MCF 10A (cell line): ENCODE measurements around the gene PARP12. TPM values are rescaled to one million over a fixed set of nuclear protein-coding genes. Genes with fewer than 3 reads are reported as not detected.

ENCODE experiments used
- BruUV-seq: library from RNA; stranded (reverse); fragments of 400-500 nt; replicated peaks from 2 replicates; lab custom pipeline; 2021; lab: Mats Ljungman, UMichigan
- CTCF ChIA-PET: fragments of 300-600 bp; sonication (Branson Sonifier 250); formaldehyde crosslinking; extraction: SDS; loops from one replicate; lab custom pipeline; 2021; ENCODE audit warnings: antibody characterized with exemption, inconsistent platforms; lab: Yijun Ruan, JAX
- POLR2A ChIA-PET: fragments of 300-600, 350-650 bp; sonication (Branson Sonifier 250); formaldehyde crosslinking; extraction: SDS; loops from one replicate; lab custom pipeline; 2020; ENCODE audit warnings: antibody characterized with exemption, inconsistent platforms; lab: Yijun Ruan, JAX
- DNase-seq: peaks from one replicate; pipeline ENCODE4 v3.0.0-alpha.2; 2018; ENCODE audit not compliant: unreplicated experiment
- H3K27ac Mint-ChIP-seq: one replicate; pipeline ENCODE4 v1.8.0; 2022; ENCODE audit warnings: mild to moderate bottlenecking, low read depth, mixed read lengths; ENCODE audit not compliant: unreplicated experiment
- H3K27me3 Mint-ChIP-seq: one replicate; pipeline ENCODE4 v1.8.0; 2022; ENCODE audit warnings: mixed read lengths; ENCODE audit not compliant: insufficient read depth, unreplicated experiment
- H3K36me3 Mint-ChIP-seq: one replicate; pipeline ENCODE4 v1.8.0; 2022; ENCODE audit warnings: mild to moderate bottlenecking, moderate library complexity, mixed read lengths; ENCODE audit not compliant: insufficient read depth, unreplicated experiment
- H3K4me1 Mint-ChIP-seq: one replicate; pipeline ENCODE4 v1.8.0; 2022; ENCODE audit warnings: mixed read lengths; ENCODE audit not compliant: insufficient read depth, unreplicated experiment
- H3K4me3 Mint-ChIP-seq: one replicate; pipeline ENCODE4 v1.8.0; 2022; ENCODE audit warnings: mild to moderate bottlenecking, moderate library complexity, mixed read lengths; ENCODE audit not compliant: unreplicated experiment
- H3K9me3 Mint-ChIP-seq: one replicate; pipeline ENCODE4 v1.8.0; 2022; ENCODE audit warnings: mixed read lengths; ENCODE audit not compliant: unreplicated experiment
- intact Hi-C: fragments of 100-400 bp; cut with micrococcal nuclease; formaldehyde crosslinking; loops from 2 replicates; pipeline ENCODE4 v1.14.1; 2022
- total RNA-seq: library from RNA; stranded (reverse); gene quantifications from 2 replicates; pipeline ENCODE4 v1.2.3, GENCODE V29; 2022
- TF ChIP-seq, protein P1 (sequence below): fragments of 200-600 bp; IDR thresholded peaks from one replicate; pipeline ENCODE4 v1.8.0; 2022; ENCODE audit warnings: antibody characterized with exemption, mild to moderate bottlenecking; ENCODE audit not compliant: unreplicated experiment

PARP12 gene
- total RNA-seq, 1 experiment from 2014 or later: 35.0 TPM

DNA sequence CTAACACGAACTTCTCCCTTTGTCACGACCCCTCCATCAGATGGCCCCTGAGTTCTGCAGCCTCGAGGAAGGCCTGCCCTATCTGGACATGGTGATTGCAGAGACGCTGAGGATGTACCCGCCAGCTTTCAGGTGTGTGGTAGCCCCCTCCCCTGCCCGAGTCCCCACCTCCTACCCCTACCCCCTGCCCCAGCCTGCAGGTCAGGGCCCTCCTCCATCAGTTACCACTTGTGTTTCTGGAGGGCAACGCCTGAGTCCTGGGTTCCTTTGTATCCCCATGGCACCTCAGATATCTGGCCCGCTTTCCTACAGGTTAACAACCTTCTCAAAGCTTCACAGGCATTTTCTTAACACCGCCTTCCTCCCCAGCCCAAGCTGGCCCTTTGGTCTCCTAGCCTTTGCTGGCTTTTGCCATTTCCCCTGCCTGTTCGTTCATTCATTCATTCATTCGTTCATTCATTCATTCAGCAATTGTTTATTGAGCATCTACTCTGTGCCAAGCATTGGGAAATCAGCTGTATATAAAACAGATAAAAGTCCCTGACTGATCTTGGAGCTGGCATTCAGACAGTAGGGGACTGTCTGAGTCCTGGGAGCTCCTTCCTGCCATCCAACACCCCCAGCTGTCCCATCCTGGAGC, 55.6 kb downstream of the PARP12 start:
- intact Hi-C loops: no loop called here
- Mint-ChIP-seq H3K27ac (no peak overlapping the region), H3K4me1 (no peaks in the 10 kb centered on the region), H3K36me3 (no peaks in the 10 kb centered on the region), H3K27me3 (no peaks in the 10 kb centered on the region), H3K9me3 (no peaks in the 10 kb centered on the region), H3K4me3 (no peak overlapping the region)
- CTCF ChIA-PET: interaction anchor here (0.6 to 15.7 kb wide), 6 partner anchors 333 to 419 kb away, joined by 3 to 181 read pairs (median 8); no protein-coding TSS in a partner anchor
- no peak for DNase-seq
- no TSS peak for BruUV-seq
- TF ChIP-seq, protein P1, sequence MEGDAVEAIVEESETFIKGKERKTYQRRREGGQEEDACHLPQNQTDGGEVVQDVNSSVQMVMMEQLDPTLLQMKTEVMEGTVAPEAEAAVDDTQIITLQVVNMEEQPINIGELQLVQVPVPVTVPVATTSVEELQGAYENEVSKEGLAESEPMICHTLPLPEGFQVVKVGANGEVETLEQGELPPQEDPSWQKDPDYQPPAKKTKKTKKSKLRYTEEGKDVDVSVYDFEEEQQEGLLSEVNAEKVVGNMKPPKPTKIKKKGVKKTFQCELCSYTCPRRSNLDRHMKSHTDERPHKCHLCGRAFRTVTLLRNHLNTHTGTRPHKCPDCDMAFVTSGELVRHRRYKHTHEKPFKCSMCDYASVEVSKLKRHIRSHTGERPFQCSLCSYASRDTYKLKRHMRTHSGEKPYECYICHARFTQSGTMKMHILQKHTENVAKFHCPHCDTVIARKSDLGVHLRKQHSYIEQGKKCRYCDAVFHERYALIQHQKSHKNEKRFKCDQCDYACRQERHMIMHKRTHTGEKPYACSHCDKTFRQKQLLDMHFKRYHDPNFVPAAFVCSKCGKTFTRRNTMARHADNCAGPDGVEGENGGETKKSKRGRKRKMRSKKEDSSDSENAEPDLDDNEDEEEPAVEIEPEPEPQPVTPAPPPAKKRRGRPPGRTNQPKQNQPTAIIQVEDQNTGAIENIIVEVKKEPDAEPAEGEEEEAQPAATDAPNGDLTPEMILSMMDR: no peak
- POLR2A ChIA-PET: interaction anchor here (0.6 kb wide), 1 partner anchor 508 kb away, joined by 3 read pairs; no protein-coding TSS in a partner anchor

DNA sequence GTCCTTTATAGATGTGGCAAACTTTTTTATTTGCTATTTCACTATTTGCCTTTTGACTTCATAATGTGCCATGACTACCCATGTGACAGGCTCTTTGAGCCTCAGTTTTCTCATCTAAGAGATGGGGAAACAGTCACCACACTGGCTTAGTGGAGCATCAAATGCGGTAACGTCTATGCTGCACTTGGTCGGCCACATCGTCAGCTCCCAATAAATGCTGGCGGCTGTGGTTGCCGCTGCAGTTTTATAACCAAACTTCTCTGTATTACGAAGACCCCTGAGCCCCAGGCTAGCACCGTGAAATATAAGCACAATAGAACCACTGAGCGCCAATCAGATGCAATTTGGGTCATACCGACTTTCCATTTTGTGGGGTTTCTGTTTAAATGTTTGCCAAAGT, 56.2 kb downstream of the PARP12 start:
- no peaks in the 10 kb centered on the region for H3K27me3 Mint-ChIP-seq
- no TSS peak for BruUV-seq
- no peak overlapping the region for H3K4me3 Mint-ChIP-seq
- TF ChIP-seq, protein P1: no peak
- no peaks in the 10 kb centered on the region for H3K4me1 Mint-ChIP-seq
- no peak for DNase-seq
- no peak overlapping the region for H3K27ac Mint-ChIP-seq
- intact Hi-C loops: no loop called here
- H3K9me3 Mint-ChIP-seq: no peaks in the 10 kb centered on the region
- POLR2A ChIA-PET: interaction anchor here (0.6 kb wide), 1 partner anchor 508 kb away, joined by 3 read pairs; no protein-coding TSS in a partner anchor
- CTCF ChIA-PET: interaction anchor here (0.7 to 15.7 kb wide), 11 partner anchors 12 to 508 kb away, joined by 3 to 181 read pairs (median 6); no protein-coding TSS in a partner anchor
- no peaks in the 10 kb centered on the region for H3K36me3 Mint-ChIP-seq

DNA sequence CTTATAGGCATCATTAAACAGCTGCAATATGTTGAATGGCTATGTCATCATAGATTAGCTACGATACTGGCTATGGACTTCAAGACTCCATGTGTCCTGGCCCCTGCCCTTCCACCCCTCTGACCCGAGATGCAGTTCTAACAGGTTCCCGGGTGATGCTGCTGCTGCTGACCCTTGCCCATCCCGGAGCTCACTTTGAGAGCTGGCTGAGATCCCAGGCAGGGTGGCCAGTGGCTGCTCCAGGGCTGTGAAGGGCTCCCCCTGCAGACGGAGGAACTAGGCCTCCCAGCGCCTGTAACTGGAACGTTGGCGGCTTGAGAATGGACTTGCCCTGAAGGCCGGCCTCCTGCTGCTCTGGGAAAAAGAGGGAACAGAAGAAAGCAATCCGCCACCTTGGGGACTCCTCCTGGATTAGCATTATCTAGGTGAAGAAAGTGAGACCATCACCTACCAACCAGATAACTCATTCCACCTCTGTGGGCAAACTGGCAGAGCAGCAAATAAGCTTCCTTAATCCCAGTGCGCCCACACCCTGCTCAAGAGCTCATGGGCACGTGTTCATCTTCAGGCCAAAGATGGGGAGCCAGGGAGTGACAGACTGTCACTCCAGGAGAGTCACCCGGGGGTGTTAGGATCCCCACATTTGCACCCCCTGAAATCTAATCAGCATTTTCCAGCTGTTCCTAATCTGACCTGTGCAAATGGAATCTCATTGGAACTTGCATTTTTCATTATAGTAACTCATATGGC, 56.8 kb downstream of the PARP12 start:
- Mint-ChIP-seq H3K27me3 (no peaks in the 10 kb centered on the region), H3K4me1 (no peaks in the 10 kb centered on the region), H3K36me3 (no peaks in the 10 kb centered on the region), H3K4me3 (no peak overlapping the region), H3K27ac (no peak overlapping the region), H3K9me3 (no peaks in the 10 kb centered on the region)
- DNase-seq: no peak
- no TSS peak for BruUV-seq
- ChIA-PET CTCF (interaction anchor here (0.6 to 15.7 kb wide), 15 partner anchors 8 to 507 kb away, joined by 3 to 181 read pairs (median 5); no protein-coding TSS in a partner anchor), POLR2A (interaction anchor here (0.6 to 1.3 kb wide), 2 partner anchors 13 to 359 kb away, joined by 4 read pairs; no protein-coding TSS in a partner anchor)
- TF ChIP-seq, protein P1: no peak
- intact Hi-C loops: no loop called here

DNA sequence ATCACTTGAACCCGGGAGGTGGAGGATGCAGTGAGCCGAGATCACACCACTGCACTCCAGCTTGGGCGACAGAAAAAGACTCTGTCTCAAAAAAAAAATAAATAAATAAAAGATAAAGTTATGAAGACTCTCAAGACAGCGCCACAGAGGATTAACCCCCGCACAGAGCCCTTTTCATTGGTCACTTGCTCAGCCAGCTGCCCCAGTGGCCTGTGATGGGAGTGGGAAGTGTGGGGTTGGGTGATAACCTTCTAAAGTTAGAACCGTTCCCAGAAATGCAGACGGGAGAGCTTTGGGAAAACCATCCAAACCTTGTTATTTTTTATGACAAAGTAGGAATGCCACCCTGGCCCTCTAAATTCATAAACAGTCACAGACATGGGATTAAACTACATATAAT, 57.4 kb downstream of the PARP12 start:
- H3K4me3 Mint-ChIP-seq: no peak overlapping the region
- POLR2A ChIA-PET: interaction anchor here (0.6 to 1.3 kb wide), 2 partner anchors 12 to 358 kb away, joined by 4 read pairs; no protein-coding TSS in a partner anchor
- no peaks in the 10 kb centered on the region for H3K4me1 Mint-ChIP-seq
- intact Hi-C loops: no loop called here
- TF ChIP-seq, protein P1: no peak
- DNase-seq: no peak
- no TSS peak for BruUV-seq
- no peaks in the 10 kb centered on the region for H3K9me3 Mint-ChIP-seq
- no peak overlapping the region for H3K27ac Mint-ChIP-seq
- CTCF ChIA-PET: interaction anchor here (0.6 to 15.7 kb wide), 11 partner anchors 10 to 506 kb away, joined by 3 to 181 read pairs (median 6); no protein-coding TSS in a partner anchor
- no peaks in the 10 kb centered on the region for H3K27me3 Mint-ChIP-seq
- H3K36me3 Mint-ChIP-seq: no peaks in the 10 kb centered on the region
